ENCODE data around the gene SERAC1. TPM values are rescaled to one million over a fixed set of nuclear protein-coding genes. Genes with fewer than 3 reads are reported as not detected.

SERAC1 gene
- total RNA-seq, 1 experiment from 2014 or later: 7.6 TPM

- no peak overlapping the region for H3K9ac ChIP-seq (ENCODE audit: extremely low read depth, insufficient read length, low read length)
- no peak overlapping the region for H3K4me2 ChIP-seq (ENCODE audit: insufficient read depth, insufficient read length, low read length)
- no peaks in the 10 kb centered on the region for H3K27me3 Mint-ChIP-seq (ENCODE audit: low read depth)
- H3K23me2 ChIP-seq (ENCODE audit: insufficient read length, low read depth, low read length, poor library complexity, severe bottlenecking): no peaks in the 10 kb centered on the region
- H3K18ac ChIP-seq (ENCODE audit: insufficient read length, low read depth, low read length): no peak overlapping the region
- WGBS (ENCODE audit: extremely low coverage, insufficient read length, low lambda C conversion rate): no CpG with 5 or more reads among the region's 5 CpGs
- H3K9me3 Mint-ChIP-seq: no peaks in the 10 kb centered on the region
- H3K27ac Mint-ChIP-seq: no peak overlapping the region
- no peak overlapping the region for H3K4me3 Mint-ChIP-seq
- no peak overlapping the region for H4K5ac ChIP-seq (ENCODE audit: insufficient read length, low read depth, low read length)
- H2BK20ac ChIP-seq (ENCODE audit: low read depth, low read length, poor library complexity, severe bottlenecking): no peak overlapping the region
- no peaks in the 10 kb centered on the region for H3K4me1 ChIP-seq (ENCODE audit: insufficient read depth, low read length)
- no peak overlapping the region for H2BK15ac ChIP-seq (ENCODE audit: low read depth, low read length)
- H3K4ac ChIP-seq (ENCODE audit: low read depth, low read length): no peak overlapping the region
- no peak overlapping the region for H3T11ph ChIP-seq (ENCODE audit: low read length)
- no peak overlapping the region for H3K23ac ChIP-seq (ENCODE audit: insufficient read length, low read depth, low read length)
- H4K91ac ChIP-seq (ENCODE audit: insufficient read length, low read depth, low read length): no peak overlapping the region
- H3K79me1 ChIP-seq (ENCODE audit: insufficient read depth, low read depth, low read length, poor library complexity, severe bottlenecking): no peaks in the 10 kb centered on the region
- no peak overlapping the region for H3K27ac ChIP-seq (ENCODE audit: insufficient read length, low read depth, low read length)
- no peak overlapping the region for H2AFZ ChIP-seq (ENCODE audit: low read length)
- no peak overlapping the region for H2AK5ac ChIP-seq (ENCODE audit: insufficient read length, low read length)
- H3K79me2 ChIP-seq (ENCODE audit: insufficient read depth, low read length): no peaks in the 10 kb centered on the region
- H3K36me3 Mint-ChIP-seq (ENCODE audit: insufficient read depth in 1 of 3, low read depth in 3 of 3): peaks cover 7 to 33% (median 20%) of the 10 kb centered on the region in 3 experiments; a peak in 6 of 7 replicates
- H3K9me3 ChIP-seq (ENCODE audit: control insufficient read depth, low read depth, low read length): no peaks in the 10 kb centered on the region
- no peak overlapping the region for H4K8ac ChIP-seq (replicated peaks; ENCODE audit: insufficient read length, low read depth, low read length)
- H3K56ac ChIP-seq (ENCODE audit: insufficient read length, low read depth, low read length): no peak overlapping the region
- DNase-seq: no peak
- H3K14ac ChIP-seq (ENCODE audit: insufficient read depth, low read length): no peak overlapping the region
- H2BK5ac ChIP-seq (ENCODE audit: insufficient read length, low read length): no peak overlapping the region
- no peak overlapping the region for H2BK12ac ChIP-seq (ENCODE audit: insufficient read length, low read depth, low read length)
- peaks cover 0 to 5% of the 10 kb centered on the region in 2 experiments; a peak in 2 of 4 replicates for H3K4me1 Mint-ChIP-seq
- no peaks in the 10 kb centered on the region for H4K20me1 ChIP-seq (ENCODE audit: control insufficient read depth, insufficient read depth, insufficient read length)
- H2BK120ac ChIP-seq (ENCODE audit: low read depth, low read length, poor library complexity, severe bottlenecking): no peak overlapping the region
- H3K27me3 ChIP-seq (ENCODE audit: insufficient read depth, low read length): no peaks in the 10 kb centered on the region
- no peak for TF ChIP-seq CTCF (conservative IDR thresholded peaks at IDR 0.05)
Measured at GRCh38 chr6:158150701-158151100, 17.4 kb downstream of the SERAC1 start.

All from H9 (cell line).